ENCODE data around the gene FETUB.

DNA sequence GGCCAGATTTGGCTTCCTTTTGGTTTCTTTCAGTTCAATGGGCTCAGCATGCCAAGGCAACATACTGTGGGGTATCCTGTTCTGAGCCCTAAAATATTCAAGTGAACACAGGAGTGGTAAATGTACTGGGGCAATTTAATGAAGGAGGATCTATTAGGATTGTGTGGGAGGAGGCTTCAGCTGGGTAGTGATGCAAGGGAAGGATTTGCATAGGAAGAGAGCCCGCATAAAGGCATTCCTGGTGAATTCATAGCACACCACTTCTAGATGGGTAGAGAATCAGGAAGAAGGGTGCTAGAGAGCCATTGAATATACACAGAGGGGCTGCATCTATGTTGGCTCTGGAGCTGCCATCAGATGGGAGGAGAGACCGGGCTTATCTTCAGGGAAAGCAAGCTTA, 56.3 kb downstream of the FETUB start:
- TF ChIP-seq POLR2A (IDR thresholded peaks at IDR 0.05; ENCODE audit: low read depth, low read length) = no peak
- no peak for TF ChIP-seq EZH2 (IDR thresholded peaks at IDR 0.05; ENCODE audit: borderline replicate concordance, low read depth, low read length, severe bottlenecking)
- TF ChIP-seq CTCF (IDR thresholded peaks at IDR 0.05; ENCODE audit: extremely low read depth in 1 of 2, insufficient read depth in 1 of 2, low read depth in 1 of 2, low read length in 2 of 2) = no peak
- TF ChIP-seq MYC (IDR thresholded peaks at IDR 0.05; ENCODE audit: low read depth, low read length) = no peak
- TF ChIP-seq, protein P1, sequence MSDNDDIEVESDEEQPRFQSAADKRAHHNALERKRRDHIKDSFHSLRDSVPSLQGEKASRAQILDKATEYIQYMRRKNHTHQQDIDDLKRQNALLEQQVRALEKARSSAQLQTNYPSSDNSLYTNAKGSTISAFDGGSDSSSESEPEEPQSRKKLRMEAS (IDR thresholded peaks at IDR 0.05; ENCODE audit: insufficient read depth, insufficient read length) = no peak

Measured in endothelial cell of umbilical vein (primary cell).